Fibroblast of lung (primary cell): ENCODE data around the gene UNC79.

Experiments used
- EZH2 ChIP-seq: IDR thresholded peaks from 2 replicates; pipeline ENCODE4 v1.5.1; 2012; ENCODE audit warnings: low read length, control low read depth, mild to moderate bottlenecking; ENCODE audit errors: missing control alignments
- TF ChIP-seq, protein P1 (sequence below), 2 donors: IDR thresholded peaks in 1 of 2; conservative IDR thresholded peaks in 1 of 2; 1 replicate in 1 of 2; 2 replicates in 1 of 2; pipeline ENCODE4 v1.5.1; 2011 to 2012; ENCODE audit warnings: low read length in 2 of 2, control low read depth in 1 of 2, inconsistent platforms in 1 of 2, low read depth in 1 of 2, mild to moderate bottlenecking in 1 of 2

- TF ChIP-seq, protein P1, sequence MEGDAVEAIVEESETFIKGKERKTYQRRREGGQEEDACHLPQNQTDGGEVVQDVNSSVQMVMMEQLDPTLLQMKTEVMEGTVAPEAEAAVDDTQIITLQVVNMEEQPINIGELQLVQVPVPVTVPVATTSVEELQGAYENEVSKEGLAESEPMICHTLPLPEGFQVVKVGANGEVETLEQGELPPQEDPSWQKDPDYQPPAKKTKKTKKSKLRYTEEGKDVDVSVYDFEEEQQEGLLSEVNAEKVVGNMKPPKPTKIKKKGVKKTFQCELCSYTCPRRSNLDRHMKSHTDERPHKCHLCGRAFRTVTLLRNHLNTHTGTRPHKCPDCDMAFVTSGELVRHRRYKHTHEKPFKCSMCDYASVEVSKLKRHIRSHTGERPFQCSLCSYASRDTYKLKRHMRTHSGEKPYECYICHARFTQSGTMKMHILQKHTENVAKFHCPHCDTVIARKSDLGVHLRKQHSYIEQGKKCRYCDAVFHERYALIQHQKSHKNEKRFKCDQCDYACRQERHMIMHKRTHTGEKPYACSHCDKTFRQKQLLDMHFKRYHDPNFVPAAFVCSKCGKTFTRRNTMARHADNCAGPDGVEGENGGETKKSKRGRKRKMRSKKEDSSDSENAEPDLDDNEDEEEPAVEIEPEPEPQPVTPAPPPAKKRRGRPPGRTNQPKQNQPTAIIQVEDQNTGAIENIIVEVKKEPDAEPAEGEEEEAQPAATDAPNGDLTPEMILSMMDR (conservative IDR thresholded peaks at IDR 0.05 in 1 of 2, IDR thresholded peaks at IDR 0.05 in 1 of 2; ENCODE audit: low read depth in 1 of 2, low read length in 2 of 2), result no peak
- TF ChIP-seq EZH2, result no peak
These were observed 257.5 kb downstream of the UNC79 start for GRCh38 chr14:93688239-93688666.
